Fibroblast of lung (primary cell): ENCODE results near the gene SPACA5. TPM values are rescaled to one million over a fixed set of nuclear protein-coding genes. Genes with fewer than 3 reads are reported as not detected.
"Not testable (repeated sequence)": the region's sequence is repeated elsewhere in the genome, so short reads cannot be mapped to it uniquely, and the experiment has no call there.

Experiments
- DNase-seq, 2 donors: peaks; one replicate each; pipeline versions ENCODE4 v3.0.0 to v3.0.0-alpha.2; 2010; ENCODE audit warnings: low read depth in 2 of 2
- H2AFZ ChIP-seq: 2 replicates; pipeline ENCODE4 v1.5.1; 2012; ENCODE audit warnings: low read length, control low read depth, inconsistent platforms
- H3K27ac ChIP-seq: 2 replicates; pipeline ENCODE4 v1.5.1; 2011; ENCODE audit warnings: low read length, control low read depth; ENCODE audit not compliant: insufficient read depth
- H3K27me3 ChIP-seq: 2 replicates; pipeline ENCODE4 v1.5.1; 2011; ENCODE audit warnings: mild to moderate bottlenecking, low read length; ENCODE audit not compliant: control insufficient read depth, insufficient read depth
- H3K36me3 ChIP-seq: 2 replicates; pipeline ENCODE4 v1.5.1; 2011; ENCODE audit warnings: low read length; ENCODE audit not compliant: control insufficient read depth, insufficient read depth
- H3K4me1 ChIP-seq: 2 replicates; pipeline ENCODE4 v1.5.1; 2011; ENCODE audit warnings: low read length; ENCODE audit not compliant: control insufficient read depth, insufficient read depth; ENCODE audit errors: extremely low read depth
- H3K4me2 ChIP-seq: 2 replicates; pipeline ENCODE4 v1.5.1; 2011; ENCODE audit warnings: low read length, control low read depth; ENCODE audit not compliant: insufficient read depth; ENCODE audit errors: extremely low read depth
- H3K4me3 ChIP-seq, 4 experiments: fragments of 200-600 bp in 1 of 4; sonication (generic) in 1 of 4; replicated peaks in 1 of 4; 2 replicates each; pipeline ENCODE4 v1.5.1; 2011 to 2016; ENCODE audit warnings: low read length in 4 of 4, low read depth in 3 of 4, mild to moderate bottlenecking in 3 of 4, control low read depth in 2 of 4, inconsistent platforms in 1 of 4, mixed read lengths in 1 of 4; ENCODE audit not compliant: insufficient read depth in 1 of 4; ENCODE audit errors: control extremely low read depth in 1 of 4
- H3K79me2 ChIP-seq: 2 replicates; pipeline ENCODE4 v1.5.1; 2012; ENCODE audit warnings: mild to moderate bottlenecking, low read length, inconsistent platforms; ENCODE audit not compliant: control insufficient read depth, insufficient read depth
- H3K9ac ChIP-seq: 2 replicates; pipeline ENCODE4 v1.5.1; 2011; ENCODE audit warnings: mild to moderate bottlenecking, low read length, control low read depth; ENCODE audit not compliant: insufficient read depth
- H3K9me3 ChIP-seq: 2 replicates; pipeline ENCODE4 v1.5.1; 2012; ENCODE audit warnings: low read depth, low read length; ENCODE audit not compliant: control insufficient read depth, insufficient read depth
- H4K20me1 ChIP-seq: 2 replicates; pipeline ENCODE4 v1.5.1; 2011; ENCODE audit warnings: low read length; ENCODE audit not compliant: control insufficient read depth, insufficient read depth; ENCODE audit errors: extremely low read depth
- CTCF ChIP-seq, 2 donors: IDR thresholded peaks in 1 of 2; conservative IDR thresholded peaks in 1 of 2; 1 replicate in 1 of 2; 2 replicates in 1 of 2; pipeline ENCODE4 v1.5.1; 2011 to 2012; ENCODE audit warnings: low read length in 2 of 2, control low read depth in 1 of 2, inconsistent platforms in 1 of 2, low read depth in 1 of 2, mild to moderate bottlenecking in 1 of 2
- EZH2 ChIP-seq: IDR thresholded peaks from 2 replicates; pipeline ENCODE4 v1.5.1; 2012; ENCODE audit warnings: low read length, control low read depth, mild to moderate bottlenecking; ENCODE audit errors: missing control alignments
- polyA plus RNA-seq, 2 donors: library from polyadenylated mRNA; depleted of rRNA in 1 of 2; stranded (reverse) in 1 of 2; unstranded in 1 of 2; fragments of >200 nt; gene quantifications; 2 replicates each; pipeline ENCODE4 v1.2.1, GENCODE V29; 2011 to 2012; ENCODE audit warnings: missing spikeins in 1 of 2
- total RNA-seq: library from RNA; depleted of rRNA; stranded (reverse); fragments of >200 nt; gene quantifications from 2 replicates; pipeline ENCODE4 v1.2.1, GENCODE V29; 2014

The SPACA5 gene
- total and polyA plus RNA-seq, 2 donors (not counting 1 experiment from before 2014, with no cell fraction given): not detected

- not testable (repeated sequence) for H3K27me3 ChIP-seq, H3K4me3 ChIP-seq, H3K9me3 ChIP-seq, H3K4me1 ChIP-seq, H3K27ac ChIP-seq, H3K4me2 ChIP-seq, H3K9ac ChIP-seq, H2AFZ ChIP-seq, H3K36me3 ChIP-seq, H4K20me1 ChIP-seq, H3K79me2 ChIP-seq, DNase-seq
Measured at GRCh38 chrX:47965526-47965925, 41.3 kb upstream of the SPACA5 start.

GRCh38 chrX:47973235-47973634, 33.6 kb upstream of the SPACA5 start:
- no peak for TF ChIP-seq EZH2
- no peak overlapping the region for H2AFZ ChIP-seq
- no peaks in the 10 kb centered on the region for H3K9me3 ChIP-seq
- H3K9ac ChIP-seq: no peak overlapping the region
- no peak overlapping the region for H3K4me2 ChIP-seq
- H3K4me3 ChIP-seq: no peak overlapping the region
- no peaks in the 10 kb centered on the region for H3K4me1 ChIP-seq
- no peaks in the 10 kb centered on the region for H3K36me3 ChIP-seq
- DNase-seq: no peak
- no peaks in the 10 kb centered on the region for H4K20me1 ChIP-seq
- no peaks in the 10 kb centered on the region for H3K79me2 ChIP-seq
- no peak overlapping the region for H3K27ac ChIP-seq
- H3K27me3 ChIP-seq: no peaks in the 10 kb centered on the region

- Histone ChIP-seq H3K27ac (no peak overlapping the region), H3K79me2 (no peaks in the 10 kb centered on the region), H3K9me3 (no peaks in the 10 kb centered on the region), H3K4me1 (no peaks in the 10 kb centered on the region), H4K20me1 (no peaks in the 10 kb centered on the region), H3K4me3 (no peak overlapping the region), H3K27me3 (no peaks in the 10 kb centered on the region), H3K36me3 (no peaks in the 10 kb centered on the region), H3K4me2 (no peak overlapping the region), H2AFZ (no peak overlapping the region), H3K9ac (no peak overlapping the region)
- no peak for TF ChIP-seq EZH2
- no peak for TF ChIP-seq CTCF (conservative IDR thresholded peaks at IDR 0.05 in 1 of 2, IDR thresholded peaks at IDR 0.05 in 1 of 2; ENCODE audit: low read depth in 1 of 2, low read length in 2 of 2)
- DNase-seq: no peak
Measured at GRCh38 chrX:47976254-47977151, 30.3 kb upstream of the SPACA5 start.
